ENCODE measurements around the gene CNKSR2. TPM values are rescaled to one million over a fixed set of nuclear protein-coding genes. Genes with fewer than 3 reads are reported as not detected.

CNKSR2 gene
- 0.24 and 0.39 TPM in 2 replicates for total RNA-seq (2014; rRNA removed; shearing (Covaris generic))

DNA sequence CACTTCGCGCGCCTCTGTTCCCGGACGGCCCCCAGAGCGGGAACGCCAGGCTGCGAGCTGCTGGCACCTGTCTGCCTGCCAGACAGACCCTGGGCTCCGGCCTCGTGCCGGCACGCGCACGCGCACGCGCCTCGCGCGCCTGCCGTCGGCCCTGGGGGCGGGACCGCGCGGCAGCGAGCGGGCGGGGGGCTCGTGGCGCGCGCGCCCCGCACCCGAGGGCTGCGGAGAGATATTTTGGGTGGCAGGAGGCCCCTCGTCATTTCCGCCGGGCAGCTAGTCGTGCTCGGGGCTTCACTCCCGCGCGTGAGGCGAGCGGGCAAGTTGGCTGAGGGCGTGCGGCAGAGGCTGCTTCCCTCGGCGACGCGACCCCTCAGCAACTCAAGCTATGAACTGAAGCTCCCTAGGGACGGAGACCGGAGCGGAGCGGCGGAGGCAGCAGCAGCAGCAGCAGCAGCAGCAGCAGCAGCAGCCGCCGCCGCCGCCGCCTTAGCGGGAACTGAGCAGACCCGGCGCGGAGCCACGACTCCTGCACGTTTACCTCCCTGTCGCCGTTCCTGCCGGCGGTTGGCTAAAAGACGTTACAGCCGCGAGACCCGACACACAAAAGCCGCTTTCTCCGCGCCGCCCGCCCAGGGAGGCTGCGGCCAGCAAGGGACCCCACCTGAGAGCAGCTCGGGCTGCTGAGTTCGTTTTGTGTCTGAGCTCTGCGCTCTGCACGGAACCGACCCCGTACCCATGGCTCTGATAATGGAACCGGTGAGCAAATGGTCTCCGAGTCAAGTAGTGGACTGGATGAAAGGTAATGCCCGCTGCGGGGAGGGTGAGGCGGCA is at the start of gene CNKSR2:
CNKSR2 (plus strand) TSS at position 256 of the 831 bp plus-strand sequence; CDS start at position 736, 480 bp downstream.
- peak; percentile 0 for DNase-seq (ENCODE audit: low read depth)

DNA sequence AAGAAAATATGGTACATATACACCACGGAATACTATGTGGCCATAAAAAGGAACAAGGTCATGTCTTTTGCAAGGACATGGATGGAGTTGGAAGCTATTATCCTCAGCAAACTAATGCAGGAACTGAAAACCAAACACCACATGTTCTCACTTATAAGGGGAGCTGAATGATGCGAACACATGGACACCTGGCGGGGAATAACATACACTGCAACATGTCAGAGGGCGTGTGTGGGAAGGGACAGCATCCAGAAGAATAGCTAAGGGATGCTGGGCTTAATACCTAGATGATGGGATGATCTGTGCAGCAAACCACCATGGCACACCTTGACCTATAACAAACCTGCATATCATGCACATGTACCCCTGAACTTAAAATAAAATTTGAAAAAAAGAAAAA is 19.5 kb upstream of the CNKSR2 start:
- no peak for DNase-seq (ENCODE audit: low read depth)

DNA sequence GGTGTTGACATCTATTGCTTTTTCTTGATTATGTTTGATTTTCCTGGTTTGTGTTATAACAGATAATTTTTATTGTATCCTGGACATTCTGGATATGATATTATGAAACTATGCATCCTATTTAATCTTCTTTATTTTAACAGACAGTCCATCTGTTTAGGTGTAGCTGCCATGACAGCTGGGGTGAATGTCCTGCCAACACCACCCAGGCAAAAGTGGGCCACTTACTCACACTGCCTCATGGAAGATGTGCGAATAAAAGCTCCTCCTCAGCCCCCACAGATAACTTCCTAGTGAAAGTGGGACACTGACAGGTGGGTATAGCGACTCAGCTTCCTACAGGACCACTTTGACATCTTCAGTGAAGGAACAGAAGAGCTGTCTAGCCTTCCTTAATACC is 18.4 kb upstream of the CNKSR2 start:
- no peak for DNase-seq (ENCODE audit: low read depth)

DNA sequence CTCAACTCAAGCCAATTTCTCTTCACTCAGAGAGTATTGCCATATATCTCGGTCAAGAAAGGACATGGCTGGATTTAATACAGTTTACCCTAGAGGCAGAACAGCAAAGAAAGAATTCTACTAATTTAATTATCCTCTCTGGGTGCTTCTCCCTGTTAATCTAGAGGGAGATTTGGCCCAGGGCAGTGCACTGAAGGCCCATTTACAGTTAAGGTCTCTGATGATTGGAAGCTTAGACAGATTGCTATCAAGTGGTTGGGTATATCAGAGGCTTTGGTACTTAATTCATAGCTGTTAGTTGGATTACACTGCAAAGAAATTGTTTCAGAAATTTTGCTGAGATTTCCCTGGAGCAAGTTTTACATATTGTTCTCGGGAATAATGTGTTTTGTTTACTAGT is 4.6 kb upstream of the CNKSR2 start:
- no peak for DNase-seq (ENCODE audit: low read depth)

DNA sequence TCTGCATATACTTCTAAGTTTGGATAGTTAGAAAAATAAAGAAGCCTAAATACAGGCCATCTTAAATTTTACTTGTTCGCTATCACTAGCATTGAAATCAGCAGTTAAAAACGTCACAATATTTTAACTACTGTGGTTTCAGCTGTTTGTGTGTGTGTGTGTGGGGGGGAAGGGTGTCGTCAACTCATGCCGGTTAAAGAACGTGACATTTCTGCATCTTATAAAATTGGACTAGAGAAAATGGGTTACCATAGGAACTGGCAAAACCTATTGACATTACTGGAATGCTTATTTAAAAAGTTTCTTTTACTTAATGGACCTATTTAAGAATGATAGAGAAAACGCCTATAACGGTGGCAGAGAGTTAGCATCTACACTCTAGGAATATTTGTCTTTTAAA is 1.2 kb upstream of the CNKSR2 start:
- DNase-seq (ENCODE audit: low read depth), result no peak

DNA sequence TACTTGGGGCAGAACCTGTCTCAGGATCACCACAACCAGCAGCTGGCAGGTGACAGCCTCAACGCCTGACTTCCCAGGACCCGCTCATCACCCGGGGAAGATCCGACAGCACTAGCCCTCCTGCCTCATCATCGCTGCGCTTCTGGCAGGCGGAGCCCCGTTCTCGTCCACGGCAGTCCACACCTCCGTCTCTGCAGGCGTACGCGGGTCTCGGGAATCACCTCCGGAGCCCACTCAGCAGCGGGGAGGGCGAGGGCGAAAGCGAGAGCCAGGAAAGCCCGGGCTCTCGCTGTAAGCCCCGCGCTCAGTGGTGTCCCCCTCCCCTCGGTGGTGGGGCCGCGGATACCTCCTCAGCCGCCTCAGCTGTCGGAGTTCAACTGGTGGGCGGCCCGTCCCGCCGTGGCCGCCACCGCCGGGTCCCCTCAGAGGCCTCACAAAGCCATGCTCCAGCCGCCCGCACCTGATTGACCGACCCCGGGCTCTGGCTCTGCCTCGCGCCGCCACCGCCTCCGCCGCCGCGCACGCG is 518 bp upstream of the CNKSR2 start:
- DNase-seq (ENCODE audit: low read depth), result no peak

DNA sequence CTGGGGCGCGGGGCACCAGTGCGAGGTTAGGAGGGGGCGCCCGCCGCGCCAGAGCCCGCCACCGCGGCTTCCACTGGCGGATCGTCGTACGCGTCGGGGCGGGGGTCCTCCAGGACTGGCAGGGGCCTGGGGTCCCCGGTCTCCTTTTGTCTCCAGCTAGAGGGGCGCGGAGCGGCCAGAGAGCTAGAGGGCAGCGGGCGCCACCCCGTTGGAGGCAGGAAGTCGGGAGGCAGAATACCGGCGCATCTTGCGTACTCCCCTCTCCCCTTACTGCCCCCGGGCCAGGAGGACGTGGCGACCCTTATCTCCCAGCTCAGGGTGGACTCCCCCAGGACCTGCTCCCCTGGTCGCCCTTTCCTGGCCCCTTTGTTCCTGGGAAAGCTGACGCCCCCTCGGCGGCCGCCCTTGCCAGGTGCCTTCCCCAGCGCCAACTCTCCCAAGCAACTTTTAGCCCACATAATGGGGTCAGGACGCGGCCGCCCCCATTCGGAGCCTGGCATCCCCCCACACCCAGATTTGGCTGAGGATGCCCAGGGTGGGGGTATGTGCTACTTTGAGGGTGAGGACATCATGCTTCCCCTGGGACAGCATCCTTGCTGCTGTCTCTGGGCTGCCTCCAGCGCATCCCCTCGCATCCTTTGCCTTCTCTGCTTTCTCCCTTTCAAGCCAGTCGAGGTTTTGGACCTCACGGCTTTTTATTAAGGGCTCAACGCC is 933 bp downstream of the CNKSR2 start:
- DNase-seq (ENCODE audit: low read depth), result no peak

DNA sequence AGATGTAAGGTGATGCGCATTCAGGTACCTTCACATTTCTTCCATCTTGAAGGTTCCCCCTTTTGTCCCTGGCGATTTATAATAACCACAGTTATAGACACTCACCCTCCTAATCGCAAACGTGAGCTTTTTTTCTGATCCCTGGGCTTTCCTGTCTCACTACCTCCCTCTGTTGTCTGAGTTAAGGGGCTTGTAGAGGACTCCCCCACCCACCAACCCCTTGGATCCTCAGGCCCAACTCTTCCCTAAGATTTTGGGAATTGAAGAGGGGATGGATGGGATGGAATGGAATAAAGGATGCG is 1.4 kb downstream of the CNKSR2 start:
- DNase-seq (ENCODE audit: low read depth), result no peak

DNA sequence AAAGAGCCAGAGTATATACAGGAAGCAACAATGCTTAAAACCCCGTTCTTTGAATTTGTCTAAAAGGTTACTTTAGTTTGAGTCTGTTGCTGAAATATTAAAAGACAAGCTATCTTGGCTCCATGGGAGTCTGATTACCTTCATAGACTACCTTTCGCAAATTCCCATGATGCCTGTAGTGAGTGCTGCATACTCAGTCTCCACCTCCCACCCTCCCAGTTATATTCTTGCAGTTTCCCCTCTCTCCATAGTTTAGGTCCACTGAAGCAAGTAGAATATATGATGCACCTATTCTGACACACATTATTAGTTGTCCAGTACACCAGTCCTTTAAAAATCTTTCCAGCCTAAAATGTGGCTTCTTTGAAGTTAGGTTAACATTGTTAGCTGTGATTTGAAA is 2.4 kb downstream of the CNKSR2 start:
- no peak for DNase-seq (ENCODE audit: low read depth)

DNA sequence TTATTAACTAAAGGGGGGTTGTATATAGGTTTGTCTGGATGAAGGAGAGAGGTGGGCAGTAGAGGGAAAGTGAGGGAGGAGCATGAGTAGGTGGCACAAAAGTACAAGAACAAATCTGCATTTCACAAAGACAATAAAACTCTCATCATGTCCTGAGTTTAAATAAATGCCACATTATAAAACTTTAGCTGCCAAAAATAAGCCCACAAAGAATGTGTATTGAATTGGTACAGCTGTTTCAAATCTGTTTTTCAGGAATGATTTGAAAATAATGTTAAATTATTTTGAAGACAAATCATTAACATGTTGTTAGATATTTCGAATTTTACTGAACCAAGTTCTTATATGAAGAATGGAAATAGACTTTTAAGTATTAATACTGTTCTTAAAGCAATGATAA is 5.8 kb downstream of the CNKSR2 start:
- DNase-seq (ENCODE audit: low read depth), result no peak

DNA sequence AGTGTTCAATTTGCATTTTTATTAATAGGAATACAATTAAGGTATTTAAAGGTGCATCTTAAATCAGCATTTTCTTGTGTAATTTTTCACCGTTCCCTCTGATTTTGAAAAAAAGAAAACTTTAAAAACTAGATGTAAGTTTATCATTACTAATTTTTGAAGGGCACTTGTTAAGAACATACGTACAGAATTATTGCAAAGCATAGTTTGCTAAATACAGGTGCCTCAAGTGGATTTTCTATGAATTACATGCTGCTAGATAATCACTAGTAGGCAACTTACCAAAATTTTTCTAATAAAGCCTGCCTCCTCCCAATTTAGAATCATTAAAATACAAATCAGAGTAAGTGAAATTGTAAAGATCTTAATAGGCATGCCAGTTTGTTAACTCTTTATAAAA is 8.5 kb downstream of the CNKSR2 start:
- no peak for DNase-seq (ENCODE audit: low read depth)

DNA sequence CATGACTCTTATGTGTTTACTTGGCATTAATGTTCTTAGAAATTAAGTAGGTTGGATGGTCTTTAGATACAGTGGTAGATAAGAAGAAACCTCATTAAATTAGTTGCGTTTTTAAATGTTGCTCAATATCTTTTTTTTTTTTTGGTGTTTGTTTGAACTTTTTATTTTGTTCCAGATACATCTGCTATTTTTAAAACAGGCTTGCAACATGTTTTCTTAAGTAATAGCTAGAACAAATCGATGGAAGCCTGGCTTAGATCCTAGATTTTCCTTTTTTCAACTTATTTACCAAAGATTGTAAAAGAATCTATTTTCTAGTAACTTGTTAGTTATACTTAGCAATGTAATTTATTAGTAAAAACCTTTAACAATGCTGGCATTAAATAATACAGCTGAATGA is 9.3 kb downstream of the CNKSR2 start:
- DNase-seq (ENCODE audit: low read depth), result no peak

DNA sequence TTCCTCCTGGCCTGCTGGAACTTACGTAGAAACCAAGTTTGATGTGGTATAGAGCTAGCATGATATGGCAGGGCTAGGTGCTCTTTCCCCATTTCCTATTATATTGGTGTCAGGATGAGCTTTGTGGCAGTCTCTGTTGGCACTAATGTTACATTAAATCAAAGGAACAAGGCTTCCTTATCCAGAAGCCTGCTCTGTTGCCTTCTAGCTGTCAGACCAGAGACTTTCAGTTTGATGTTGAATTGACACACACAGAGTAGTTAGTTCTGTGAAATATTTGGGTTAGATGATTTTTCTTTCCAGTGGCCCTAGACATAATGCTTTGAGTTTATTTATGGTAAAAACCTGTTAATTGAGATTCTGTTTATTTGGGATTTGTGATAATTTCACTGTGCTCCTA is 10.0 kb downstream of the CNKSR2 start:
- DNase-seq (ENCODE audit: low read depth), result no peak

DNA sequence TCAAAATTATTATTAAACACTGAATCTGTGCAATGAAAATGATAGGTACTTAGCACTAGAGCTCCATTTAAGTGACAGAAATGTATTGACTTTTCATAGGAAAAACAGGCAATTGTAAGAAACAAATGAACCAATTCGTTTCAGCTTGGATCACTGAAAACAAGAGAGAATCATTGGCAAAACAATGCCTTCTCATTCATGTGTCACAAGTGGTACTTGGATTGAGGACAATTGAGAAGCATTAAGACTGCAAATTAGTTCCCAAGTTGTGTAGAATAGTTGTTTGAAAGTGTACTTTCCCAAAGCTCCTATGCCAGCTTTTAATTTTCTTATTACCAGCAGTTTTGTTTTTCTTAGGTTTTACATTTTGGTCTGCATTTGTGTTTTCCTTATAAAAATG is 20.6 kb downstream of the CNKSR2 start:
- no peak for DNase-seq (ENCODE audit: low read depth)

DNA sequence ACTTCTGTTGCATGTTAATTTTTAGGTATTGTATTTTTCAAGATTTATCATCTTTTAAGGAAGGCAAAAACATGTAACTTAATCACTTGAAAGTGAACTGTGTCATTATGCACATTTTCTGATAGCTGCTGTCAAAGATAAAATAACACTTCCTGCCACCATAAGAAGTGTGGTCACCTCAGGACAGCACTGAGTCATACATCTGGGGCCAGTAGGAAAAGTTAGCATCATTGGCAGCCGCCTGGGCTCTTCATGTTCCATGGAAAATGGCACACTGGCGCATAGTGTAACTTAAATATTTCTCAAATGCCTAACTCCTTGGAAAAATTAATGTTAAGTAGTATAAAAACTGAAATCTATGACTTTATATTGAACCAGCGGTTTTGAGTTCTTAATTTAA is 24.2 kb downstream of the CNKSR2 start:
- peak; percentile 1 for DNase-seq (ENCODE audit: low read depth)

DNA sequence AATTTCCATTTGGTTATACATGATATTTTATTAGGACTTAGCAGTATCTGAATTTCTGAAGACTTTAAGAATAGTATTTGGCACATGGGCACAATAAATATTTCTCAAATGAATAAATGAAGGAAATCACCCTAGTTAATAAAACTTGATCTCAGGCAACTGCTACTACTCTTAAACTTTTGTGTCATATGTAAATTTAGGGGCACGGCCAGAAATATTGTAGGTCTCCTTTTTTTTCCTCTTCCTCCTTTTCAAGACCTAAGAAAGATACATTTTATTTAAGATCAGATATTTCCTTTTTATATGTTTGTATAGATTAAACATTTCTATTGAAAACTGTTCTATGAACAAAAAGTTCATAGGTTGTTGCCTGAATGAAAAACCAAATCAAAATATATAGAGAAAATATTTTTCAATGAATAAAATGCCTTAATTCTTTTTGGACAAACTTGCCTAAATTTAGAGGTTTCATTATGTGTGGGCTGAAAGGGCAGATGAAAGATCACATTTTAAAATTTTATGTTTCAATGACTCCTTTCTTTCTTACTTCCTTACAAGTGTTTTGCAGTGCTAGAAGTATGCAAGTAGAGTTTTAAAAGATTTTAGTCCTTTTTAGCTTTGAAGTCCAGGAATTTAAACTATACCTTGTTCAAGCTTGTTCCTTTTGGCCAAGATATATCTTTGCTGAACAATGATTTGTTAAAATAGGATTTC is 26.3 kb downstream of the CNKSR2 start:
- no peak for DNase-seq (ENCODE audit: low read depth)

DNA sequence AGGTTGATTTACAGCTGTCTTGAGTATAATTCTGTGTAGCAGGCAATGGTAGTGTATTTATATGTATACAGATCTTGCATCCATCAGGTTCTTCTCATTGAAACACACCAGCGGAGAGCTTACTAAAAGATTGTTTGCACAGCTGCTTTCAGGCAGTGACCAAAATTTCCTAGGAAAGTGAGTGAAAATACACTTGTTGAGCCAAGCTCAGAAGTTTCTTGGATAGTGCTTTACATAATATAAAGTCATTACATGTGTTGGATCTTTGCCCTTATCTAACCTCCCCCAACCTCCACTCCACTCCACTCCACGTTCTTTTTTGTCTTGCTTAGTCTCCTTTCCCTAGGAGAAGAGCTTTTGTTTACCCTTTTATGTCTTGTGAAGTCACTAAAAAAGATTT is 34.1 kb downstream of the CNKSR2 start:
- no peak for DNase-seq (ENCODE audit: low read depth)

DNA sequence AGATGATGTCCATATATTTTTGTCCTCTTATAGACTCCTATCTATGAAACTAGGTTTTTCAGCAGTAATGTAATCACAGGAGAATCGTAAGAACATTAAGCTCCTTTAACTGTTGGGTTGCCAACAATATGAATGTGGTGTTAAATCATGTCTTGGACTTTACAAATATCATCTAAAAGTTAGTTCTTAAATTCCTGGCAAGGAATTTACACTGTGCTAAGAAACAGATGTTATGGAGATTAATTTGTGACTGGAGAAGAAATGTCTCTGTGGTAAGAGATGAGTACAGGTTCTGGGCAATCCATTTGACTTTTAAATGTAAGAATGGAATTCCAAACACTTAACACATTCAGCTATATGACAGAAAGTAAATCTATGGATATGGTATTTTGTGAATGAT is 34.6 kb downstream of the CNKSR2 start:
- no peak for DNase-seq (ENCODE audit: low read depth)

DNA sequence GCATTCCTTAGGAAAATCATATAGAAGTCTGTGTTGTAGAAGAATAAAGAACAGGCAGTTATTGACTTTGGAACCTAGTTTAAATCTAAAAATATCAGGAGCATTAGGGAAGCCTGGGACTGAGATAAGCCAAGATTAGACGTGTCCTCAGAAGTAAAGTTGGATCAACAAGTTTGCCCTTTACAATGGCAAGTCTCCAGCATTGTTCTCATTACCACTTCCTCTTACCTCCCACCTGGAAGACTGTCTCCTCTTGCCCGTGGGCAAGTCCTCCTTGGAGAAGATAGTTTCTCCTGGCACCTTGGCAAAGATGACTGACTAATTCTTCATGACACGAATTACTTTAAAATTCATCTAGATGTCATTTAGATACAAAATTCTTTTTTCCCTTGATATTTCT is 37.8 kb downstream of the CNKSR2 start:
- no peak for DNase-seq (ENCODE audit: low read depth)

DNA sequence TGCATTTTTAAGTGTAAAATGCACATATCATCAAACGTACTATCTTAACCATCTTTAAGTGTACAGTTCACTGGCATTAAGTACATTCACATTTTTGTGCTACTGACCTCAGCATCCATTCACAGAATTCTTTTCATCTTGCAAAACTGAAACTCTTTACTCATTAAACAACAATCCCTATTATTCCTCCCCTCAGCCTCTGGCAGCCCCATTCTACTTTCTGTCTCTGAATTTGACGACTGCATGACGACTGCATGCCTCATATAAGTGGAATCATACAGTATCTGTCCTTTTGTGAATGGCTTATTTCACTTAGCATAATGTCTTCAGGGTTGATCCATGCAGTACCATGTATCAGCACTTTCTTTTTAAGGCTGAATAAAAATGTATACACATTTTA is 38.7 kb downstream of the CNKSR2 start:
- no peak for DNase-seq (ENCODE audit: low read depth)

DNA sequence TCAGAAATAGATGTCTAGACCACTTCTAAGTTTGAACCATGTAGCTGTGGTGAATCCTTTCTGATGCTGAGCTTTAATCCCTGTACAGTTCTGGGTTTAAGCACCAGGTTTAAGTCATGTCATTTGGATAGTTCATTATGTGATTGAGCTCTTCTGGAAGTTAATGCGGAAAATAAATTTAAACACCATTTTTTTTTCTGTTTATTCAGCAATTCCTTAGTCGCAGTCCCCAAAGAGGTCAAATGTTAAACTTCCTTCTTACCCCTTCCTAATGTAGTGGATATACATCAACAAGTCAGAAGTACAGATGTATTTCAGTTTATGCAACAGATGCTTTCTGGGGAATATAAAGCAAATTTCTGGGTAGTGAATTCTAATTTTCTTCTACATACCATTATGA is 52.9 kb downstream of the CNKSR2 start:
- DNase-seq (ENCODE audit: low read depth), result no peak

DNA sequence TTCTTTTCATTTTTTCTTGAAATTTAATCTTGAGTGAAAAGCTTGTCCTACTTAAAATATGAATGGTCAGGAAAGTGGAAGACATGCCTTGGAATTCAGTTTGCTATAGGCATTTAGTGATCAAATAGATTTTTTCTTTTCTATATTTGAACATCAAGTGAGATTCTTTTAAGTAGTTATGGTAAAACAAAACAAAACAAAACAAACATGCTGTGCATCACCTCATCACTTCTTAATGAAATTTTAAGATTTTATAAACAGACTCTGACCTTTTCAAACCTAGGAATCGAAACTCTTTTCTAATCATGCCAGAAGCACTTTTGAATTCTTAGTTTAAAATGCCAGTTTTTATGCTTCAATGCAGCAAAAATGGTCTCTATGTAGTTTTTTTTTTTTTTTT is 62.8 kb downstream of the CNKSR2 start:
- no peak for DNase-seq (ENCODE audit: low read depth)

DNA sequence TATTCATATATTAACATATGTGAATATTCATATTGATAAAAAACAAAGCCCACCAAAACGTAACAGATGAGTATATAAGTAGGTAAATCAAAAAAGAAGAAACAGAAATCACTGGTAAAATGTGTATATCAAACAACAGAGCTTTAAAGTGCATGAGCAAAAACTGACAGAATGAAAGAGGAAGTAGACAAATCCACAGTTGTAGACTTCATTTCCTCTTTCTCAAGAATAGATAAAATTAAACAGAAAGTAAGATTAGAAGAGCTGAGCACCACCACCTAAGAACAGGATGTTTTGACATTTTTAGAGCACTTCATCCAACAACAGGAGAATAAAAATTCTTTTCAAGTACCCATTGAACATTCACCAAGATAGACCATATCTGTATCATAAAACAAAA is 64.6 kb downstream of the CNKSR2 start:
- no peak for DNase-seq (ENCODE audit: low read depth)
